Activated CD4-positive, alpha-beta T cell treated with anti-CD3 and anti-CD28 coated beads, Interleukin-2, amount 50 U/mL, for 16 hours (primary cell): ENCODE results near the gene ARHGAP26.

Experiments used
- DNase-seq: peaks from one replicate; pipeline ENCODE4 v3.0.0-alpha.2; 2020

The ARHGAP26 gene

DNA sequence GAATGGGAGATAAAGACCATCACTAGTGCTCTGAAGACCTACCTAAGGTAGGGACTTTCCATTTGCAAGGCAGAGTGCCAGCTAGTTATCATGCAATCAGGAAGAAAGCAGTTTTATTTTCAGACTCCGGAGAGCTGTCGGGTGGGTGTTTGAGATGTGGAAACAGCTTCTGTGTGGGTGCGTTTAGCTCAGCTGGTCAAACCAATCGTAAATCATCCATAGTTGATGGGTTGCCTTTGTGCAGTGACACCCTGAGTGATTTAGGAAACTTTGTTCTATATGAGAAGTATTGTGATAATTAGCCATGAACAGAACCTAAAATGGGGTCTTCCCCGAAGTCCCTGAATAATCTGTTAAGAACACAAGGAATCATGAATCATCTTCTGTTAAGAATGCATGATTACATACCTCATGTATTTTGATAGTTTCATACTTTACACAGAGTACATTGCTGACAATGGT lies 284.3 kb downstream of the ARHGAP26 start:
- DNase-seq, result peak; percentile 67

DNA sequence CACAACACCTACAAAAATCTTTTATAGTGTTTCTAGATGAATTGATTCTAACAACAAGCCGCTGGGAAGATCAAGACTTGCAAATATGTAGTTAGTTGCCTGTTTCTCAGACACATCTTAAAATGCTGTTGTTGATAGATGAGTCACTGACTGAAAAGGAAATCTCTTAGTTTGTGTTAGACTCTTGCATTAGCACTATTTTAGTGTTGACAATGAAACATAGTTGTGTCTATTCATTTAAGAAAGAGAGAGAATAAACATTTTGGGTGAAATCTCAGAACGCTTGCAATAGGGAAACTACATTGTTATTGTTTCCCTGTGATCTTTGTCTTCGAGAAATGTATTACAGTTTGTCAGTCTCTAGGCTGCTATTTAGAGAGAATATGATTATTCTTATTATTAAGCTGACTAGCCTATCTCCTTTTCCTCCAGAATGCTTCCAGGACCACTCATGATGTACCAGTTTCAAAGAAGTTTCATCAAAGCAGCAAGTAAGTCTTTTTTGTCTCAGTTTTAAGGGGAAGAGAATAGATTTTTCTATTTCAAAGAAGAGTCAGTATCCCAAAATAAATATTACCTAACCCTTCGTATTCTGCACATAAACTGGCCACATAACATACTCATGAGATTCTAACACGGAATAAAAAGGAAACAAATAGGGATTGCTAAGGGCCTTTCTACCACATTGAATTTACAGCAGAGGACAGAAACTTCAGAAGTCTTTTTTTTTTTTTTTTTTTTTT lies 285.6 kb downstream of the ARHGAP26 start:
- peak; percentile 67 for DNase-seq

DNA sequence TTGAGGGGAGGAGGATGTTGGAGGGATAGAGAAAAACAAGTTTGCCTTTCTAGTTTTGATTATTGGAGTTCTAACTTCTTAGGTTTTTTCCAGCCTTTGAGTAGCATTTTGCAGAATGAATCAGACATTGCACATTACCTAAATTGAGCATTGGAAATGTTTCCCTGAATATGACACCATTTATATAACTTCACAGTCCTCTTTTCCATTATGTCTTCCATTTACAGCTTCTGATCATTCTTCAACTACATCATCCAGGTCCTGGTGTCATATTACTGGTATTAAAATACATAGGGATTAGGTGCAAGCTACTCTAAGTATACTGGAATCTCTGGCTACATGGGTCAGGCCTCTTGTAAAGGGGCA lies 286.1 kb downstream of the ARHGAP26 start:
- DNase-seq, result peak; percentile 61

DNA sequence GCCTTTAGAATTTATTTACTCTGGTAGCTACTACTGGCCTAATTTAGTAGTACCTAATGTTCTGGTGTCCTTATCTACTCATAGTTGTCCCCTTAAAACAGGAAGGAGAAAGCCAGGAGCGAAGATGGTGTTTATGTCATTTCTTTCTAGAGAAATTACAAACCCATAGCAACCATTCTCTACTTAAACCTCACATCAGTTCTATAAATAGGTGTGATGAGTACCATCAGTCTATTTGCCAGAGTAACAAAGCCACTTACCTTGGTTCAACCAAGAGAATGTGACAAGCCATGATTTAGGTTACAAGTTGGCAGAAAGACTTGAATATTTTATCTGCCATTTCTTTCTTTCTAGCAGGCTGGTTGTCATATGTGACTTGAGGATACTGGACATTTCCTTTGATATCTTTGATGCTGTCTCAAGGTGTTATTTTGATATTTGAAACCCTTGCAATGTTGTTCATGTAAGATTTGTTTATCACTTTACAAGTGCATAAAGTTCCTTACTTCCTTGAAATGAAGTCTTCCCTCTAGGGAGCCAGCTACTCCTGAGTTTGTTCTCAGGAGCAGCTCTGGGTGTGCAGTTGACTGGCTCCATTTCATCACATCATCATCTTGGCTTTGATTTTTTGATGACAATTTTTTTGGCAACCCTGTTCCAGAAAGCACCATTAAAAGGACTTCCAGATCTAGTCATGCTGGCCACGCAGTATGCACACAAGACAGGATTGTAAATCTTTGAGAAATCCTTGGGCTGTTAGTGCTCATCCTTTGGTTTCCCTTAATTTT lies 286.8 kb downstream of the ARHGAP26 start:
- DNase-seq, result no peak

DNA sequence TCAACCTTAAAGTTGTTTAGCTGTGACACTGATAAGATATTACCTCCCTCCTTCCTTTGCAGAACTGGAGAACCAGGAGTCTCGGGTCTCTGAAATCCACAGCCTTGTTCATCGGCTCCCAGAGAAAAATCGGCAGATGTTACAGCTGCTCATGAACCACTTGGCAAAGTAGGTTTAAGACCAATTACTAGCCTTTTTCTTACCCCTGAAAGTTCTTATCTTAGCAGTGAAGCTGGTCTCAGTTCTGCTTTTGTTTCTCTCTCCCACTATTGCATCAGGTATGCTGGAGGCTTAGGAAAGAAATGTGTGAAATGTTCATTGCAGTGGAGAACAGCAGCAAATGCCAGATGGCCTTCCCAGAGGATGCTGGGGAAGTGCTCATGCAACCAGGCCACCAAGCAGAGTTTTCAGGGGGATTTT lies 287.4 kb downstream of the ARHGAP26 start:
- no peak for DNase-seq

DNA sequence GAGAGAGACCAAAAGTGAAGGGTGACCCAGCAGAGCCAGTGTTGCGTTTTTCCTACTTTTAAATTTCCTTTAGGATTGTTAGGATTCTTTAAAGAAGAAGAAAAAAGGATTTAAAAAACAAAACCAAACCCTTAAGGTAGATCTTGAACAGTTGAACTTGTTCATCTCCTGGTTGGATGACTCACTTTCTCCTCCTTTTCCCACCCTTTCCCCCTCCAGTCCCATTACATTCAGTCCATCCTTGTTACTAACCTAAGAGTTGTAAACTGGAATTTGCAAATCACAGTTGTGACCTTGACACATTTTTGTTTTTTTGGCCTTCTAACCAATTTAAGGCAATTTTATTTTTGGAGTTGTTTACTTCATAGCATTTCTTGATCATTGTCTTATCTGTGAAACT lies 289.2 kb downstream of the ARHGAP26 start:
- no peak for DNase-seq

DNA sequence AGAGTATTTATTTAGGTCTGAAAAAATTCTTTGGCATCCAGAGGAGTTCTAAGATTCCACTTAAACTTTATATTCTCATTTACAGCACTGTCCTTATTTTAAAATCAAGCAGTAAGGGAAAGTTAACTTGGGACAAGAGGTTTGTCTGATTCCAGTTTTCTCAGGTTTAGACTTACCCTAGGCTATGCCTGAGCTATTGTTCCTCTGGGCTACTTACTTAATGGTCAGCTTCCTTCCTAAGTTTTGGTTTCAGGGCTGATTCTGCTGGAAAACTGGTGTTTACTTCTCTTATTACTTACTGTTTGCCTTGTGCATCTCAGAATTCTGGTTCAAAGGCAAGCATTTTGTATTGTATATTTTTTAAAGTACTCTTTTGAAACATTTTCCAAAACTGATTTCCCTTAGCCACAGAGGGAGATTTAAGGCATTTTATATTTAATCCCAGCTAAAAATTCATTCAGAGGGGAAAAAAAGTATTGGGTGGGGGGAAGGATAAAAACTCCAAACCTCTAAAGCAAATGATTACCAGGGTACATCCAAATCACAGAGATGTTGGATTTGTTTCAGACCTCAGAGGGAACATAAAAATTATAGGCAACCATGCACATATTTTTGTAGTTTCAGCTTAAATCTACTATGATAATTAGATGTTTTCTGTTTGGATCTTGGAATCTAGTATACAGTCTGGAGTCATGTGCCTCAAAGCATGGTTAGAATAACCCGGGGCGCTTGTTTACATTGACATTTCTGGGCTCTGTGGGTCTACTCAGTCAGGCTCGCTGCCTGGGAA lies 290.0 kb downstream of the ARHGAP26 start:
- no peak for DNase-seq

DNA sequence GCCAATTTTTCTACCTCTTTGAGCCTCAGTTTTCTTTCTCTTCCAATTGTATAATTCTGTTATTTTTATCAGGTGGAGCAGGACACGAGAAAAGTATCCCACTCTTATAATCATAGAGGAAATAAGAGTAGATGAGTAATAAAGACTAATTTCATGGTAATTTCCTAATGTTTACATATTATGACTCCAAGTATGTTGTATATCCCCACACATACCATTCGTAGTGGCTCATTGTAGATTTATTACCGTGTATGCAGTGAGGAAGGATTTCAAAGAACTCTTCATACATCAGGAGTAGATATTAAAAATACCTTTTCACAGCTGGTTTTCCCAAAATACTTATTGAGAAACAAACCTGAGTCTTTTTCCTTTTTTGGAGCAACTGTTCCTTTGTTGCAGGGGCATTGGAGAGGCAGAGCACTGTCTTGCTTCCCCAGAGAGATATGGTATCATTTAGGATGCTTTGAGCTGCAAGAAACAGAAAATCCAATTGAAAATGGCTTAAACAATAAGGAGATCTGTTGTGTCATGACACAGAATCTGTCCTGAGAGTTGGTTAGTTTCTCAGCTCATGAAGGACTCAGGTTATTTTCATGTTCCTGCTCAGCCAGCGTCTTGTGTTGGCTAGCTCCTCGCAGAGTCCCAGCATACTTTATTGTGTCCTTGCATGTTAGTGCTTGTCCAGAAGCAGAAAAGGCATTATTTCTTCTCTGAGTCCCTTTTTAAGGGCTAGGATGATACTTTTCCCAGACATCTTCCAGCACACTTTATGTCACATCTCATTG lies 291.2 kb downstream of the ARHGAP26 start:
- DNase-seq, result no peak

DNA sequence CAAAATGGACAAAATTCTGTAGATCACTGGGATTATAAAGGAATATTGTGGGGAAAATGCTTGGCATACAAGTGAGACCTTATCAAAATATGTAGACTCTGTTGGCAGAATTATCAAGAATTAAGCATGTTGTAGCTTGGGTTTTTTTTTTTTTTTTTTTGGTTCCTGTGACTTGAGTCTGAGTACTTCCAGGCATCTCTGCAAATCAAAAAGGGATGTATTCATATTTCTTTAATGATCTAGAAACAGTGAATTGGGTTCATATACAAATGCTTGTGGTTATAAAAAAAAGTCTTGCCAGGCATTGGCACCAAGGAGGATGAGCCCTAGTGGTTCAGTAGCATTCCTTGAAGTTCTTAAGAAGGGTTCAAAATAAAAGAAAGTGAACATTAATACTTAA lies 292.2 kb downstream of the ARHGAP26 start:
- DNase-seq, result no peak

DNA sequence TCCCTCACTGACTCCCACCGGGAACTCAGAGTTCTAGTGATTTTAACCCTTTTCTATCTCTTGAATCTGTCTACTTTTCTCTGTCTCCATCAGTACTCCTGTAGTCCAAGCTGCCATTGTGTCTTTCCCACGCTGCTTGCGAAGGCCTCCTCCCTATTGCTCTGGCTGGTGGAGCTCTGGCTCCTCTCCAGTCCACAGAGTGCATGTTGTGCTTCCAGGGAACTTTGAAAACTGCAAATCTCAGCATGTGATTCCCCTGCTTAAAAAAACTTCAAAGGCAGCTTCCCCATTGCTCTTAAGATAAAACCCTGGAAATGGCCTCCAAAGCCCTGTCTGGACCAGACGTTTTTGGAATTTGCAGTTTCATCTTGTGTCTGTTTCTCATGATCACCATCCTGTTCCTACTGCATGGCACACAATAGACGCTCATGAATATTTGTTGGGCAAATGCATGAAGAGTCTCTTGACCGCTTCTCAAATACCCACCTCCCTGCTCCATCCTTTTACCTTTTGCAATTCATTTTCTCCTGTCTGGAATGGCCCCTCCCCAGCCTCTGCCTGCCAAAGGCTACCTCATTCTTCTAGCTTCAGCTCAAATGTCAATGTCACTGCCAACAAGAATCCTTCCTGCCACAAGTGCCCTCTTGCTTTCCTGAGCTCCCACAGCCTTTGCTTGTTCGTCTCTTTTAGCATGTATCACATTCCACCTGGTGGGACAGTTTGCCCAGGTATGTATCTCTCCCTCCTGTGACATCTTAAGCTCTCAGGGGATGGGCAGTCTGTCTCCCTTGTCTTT lies 293.2 kb downstream of the ARHGAP26 start:
- no peak for DNase-seq

DNA sequence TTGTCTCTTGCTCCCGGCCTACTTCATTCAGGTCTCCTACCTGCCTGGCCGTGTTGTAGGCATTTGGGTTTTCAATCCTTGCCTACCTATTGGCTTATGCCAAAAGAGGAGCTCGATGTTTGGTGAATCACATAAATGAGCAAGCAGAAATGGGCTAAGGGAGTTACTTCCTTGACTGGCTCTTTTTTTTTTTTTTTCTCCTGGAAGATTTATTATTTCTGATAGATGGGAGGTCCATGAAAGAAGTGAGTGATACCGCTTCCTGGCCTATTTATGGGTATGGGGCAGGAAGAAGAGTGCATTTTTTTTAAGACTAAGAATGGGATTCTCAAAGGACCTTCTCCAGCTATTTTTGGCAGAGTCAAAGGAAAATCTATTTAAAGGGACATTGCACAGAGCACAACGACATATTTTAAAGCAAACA lies 294.1 kb downstream of the ARHGAP26 start:
- no peak for DNase-seq

DNA sequence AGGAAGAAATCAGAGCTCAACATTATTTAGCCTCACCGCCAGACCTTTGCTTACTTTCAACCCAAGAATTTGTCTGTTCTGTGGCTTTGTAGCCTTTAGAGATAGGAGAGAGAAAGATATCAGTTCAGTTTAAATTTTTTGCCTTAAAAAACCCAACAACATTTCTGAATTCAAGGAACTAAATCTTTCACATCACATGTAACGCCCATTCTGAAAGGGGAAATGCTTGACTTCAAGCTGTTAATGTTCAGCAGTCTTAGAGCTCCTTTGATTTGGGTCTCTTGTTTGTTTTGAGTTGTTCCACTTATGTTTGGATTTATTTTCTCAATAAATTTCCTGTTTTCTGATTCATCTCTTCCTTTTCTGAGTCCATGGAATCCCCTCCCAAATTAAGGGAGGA lies 294.5 kb downstream of the ARHGAP26 start:
- DNase-seq, result no peak

DNA sequence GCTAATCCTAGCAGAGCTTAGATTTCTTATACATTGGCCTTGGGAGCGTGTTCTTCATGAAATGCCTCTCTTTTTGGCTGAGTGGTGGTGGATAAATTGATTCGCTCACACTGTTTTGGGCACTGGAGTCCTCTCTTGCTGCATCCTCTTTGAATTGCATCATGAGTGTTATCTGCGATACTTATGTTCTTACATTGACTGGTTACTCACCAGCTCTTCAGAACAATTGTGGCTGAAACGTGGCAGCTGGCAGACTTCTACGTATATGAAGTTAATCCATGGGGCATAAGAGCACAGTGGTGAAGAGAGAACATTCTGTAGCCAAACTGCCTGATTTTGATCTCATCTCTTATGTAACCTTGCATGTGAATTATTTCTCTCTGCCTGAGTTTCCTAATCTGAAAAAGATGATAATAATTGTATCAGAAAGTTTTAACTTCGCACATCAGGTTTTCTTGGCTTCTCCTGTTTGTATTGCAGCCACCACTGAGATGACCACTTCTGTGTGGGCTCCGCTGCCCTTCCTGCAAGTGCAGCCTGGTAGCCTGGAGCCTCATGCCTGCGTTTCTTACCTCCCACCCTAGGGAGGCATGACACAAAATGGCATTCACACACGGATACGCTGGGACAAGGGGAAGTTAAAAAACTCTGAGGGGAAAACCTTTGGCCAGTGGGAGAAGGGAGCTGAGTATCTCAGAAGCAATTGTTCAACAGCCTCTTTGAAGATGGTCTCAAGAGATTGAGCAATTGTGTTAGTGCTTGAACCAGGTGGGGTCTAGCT lies 295.2 kb downstream of the ARHGAP26 start:
- DNase-seq, result peak; percentile 30

DNA sequence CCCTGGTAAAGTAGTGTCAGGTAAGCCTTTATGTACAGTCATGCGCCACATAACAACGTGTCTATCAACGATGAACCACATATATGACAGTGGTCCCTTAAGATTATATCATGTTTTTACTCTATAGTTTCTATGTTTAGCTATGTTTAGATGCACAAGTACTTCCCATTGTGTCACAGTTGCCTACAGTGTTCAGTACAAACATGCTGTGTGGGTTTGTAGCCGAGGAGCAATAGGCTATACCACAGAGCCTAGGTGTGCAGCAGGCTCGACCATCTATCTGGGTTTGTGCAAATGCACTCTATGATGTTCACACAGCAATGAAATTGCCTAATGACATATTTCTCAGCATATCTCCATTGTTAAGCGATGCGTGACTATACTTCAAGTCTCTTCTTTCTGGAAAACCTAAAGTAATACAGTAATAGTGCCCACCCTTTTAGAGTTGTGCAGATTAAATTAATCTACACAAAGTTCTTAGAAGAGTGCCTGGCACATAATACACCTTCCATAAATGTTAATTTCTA lies 295.9 kb downstream of the ARHGAP26 start:
- no peak for DNase-seq

DNA sequence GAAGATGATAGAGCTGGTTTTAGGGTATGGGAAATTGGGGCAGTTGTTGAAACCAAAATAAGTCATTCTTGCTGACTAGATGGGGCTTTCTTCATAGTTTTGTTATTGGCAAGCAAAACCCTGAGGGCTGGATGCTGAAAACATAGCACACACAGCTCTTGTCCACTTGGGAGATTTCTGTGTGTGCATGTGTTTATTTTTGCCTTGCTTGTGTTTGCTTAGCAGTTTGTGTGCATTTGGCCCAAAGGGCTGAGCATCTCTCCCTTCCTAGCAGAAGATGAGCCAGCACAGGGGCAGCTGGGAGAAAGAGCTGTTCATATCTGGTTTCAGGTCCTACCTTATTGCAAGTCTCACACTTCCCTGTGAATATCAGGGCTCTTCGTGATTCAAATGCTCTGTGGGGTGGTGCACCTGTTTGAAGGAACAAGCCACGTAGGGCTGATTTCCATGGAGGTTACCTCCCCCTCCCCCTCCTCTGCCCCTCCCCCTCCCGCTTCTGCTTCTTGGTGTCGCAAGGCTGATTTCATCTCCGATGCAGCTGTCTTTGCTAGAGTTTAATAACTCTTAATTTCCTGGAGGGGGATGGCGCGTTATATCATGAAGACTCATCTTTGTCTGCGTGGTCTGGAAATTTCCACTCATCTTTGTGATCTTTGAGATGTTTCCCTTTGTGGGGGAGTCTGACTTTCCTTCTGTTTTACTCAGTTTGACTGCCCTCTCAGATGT lies 296.5 kb downstream of the ARHGAP26 start:
- DNase-seq, result peak; percentile 40

DNA sequence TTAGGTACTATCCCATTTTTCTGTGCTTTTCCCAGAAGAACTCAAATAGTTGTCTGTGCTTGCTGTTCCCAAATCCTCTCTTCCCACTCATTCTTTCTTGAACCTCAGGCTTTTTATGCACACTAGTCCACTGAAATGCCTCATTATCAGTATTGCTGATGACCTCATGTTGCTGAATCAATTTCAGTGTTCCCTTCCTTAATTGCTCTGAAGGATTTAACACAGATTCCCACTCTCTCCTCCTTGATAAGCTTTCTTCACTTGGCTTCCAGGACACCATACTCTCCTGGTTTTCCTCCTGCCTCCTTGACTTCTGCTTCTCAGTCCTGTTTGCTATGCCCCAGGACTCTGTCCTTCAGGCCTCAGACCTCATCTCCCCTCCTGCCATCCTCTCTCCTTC lies 298.5 kb downstream of the ARHGAP26 start:
- DNase-seq, result no peak

DNA sequence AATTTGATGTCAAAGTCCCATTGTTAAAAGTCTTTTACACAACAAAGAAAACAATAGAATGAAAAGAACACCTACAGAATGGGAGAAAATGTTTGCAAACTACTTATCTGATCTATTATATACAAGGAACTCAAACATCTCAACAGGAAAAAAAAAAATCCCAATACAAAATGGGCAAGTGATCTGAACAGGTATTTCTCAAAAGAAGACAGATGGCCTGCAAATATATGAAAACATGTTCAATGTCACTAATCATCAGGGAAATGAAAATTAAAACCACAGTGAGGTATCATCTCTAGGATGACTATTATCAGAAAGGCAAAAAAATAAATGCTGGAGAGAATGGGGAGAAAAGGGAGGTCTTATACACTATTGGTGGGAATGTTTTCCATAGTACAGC lies 301.8 kb downstream of the ARHGAP26 start:
- DNase-seq, result no peak

DNA sequence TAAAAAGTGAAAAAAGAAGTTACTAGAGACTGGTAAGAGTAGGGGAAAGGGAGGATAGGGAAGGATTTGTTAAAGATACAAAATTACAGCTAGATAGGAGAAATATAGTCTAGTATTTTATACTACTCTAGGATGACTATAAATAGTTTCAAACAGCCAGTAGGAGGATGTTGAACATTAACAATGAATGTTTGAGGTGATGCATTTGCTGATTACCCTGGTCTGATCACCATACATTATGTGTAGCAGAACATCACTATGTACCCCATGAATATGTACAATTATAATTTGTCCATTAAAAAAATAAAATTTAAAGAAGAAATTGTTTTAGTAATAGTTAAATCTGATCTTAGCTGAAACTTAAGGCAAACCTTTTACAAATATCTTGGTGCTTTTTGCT lies 302.6 kb downstream of the ARHGAP26 start:
- DNase-seq, result no peak

DNA sequence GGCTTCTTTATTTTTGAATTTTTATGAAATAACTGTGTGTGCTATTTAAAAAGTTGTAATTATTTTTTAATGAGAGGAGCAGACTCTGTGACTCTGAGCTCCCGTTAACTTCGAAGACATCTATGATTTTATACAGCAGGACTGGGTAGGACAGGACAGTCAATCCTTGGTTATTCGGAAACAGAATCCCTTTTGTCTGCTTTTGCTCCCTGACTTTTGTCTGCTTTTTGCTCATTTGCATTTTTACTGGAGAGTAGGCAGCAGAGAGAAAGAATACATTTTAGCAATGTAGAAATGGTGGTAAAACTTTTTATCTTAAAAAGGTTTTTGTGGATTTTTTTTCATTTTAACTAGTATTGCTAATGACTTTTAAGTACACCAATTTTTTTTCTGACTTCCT lies 303.6 kb downstream of the ARHGAP26 start:
- DNase-seq, result no peak

DNA sequence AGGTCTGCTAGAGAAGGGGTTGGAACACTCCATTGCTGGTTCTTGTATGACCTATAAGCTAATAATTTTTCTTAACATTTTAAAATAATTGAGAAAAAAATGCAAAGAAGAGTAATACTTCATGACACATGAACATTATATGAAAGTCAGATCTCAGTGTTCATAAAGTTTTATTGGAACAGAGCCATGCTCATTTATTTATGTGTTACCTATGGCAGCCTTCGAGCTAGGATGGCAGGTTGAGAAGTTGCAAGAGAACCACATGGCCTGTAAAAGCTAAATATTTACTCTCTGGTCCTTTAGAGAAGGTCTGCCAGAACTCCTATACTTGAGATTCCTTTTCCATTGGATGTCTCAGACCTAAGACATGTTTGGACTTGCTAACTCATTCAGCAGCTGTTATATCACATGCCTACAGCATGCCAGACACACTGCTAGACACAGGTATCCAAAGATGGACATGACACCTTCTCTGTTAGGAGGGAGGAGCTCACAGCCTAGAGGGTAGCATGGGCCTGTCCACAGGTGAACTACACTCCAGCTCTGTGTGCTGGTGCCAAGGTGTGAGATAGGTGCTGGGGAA lies 304.3 kb downstream of the ARHGAP26 start:
- DNase-seq, result no peak
